ENCODE measurements around the gene SLC7A11. TPM values are rescaled to one million over a fixed set of nuclear protein-coding genes. Genes with fewer than 3 reads are reported as not detected.

Gene SLC7A11
- total RNA-seq, 1 experiment from 2014 or later: 40.6 TPM

GRCh38 chr4:138275216-138275615 lies 33.1 kb upstream of the SLC7A11 start:
- POLR2A ChIA-PET (ENCODE audit: low non-redundant PET): no interaction called here
- intact Hi-C loops (cut with micrococcal nuclease; ENCODE audit: unreplicated experiment): no loop called here
- H3K9me3 ChIP-seq (ENCODE audit: low read depth, low read length, poor library complexity, severe bottlenecking): no peaks in the 10 kb centered on the region
- CTCF ChIA-PET: no interaction called here
- no peaks in the 10 kb centered on the region for H3K36me3 ChIP-seq (ENCODE audit: insufficient read depth, low read length, poor library complexity, severe bottlenecking)
- DNase-seq (ENCODE audit: low spot score): no peak
- no TSS peak for BruUV-seq (replicated peaks)
- H3K27me3 ChIP-seq (replicated peaks; ENCODE audit: insufficient read depth, low read depth, low read length, poor library complexity): no peaks in the 10 kb centered on the region
- no peak overlapping the region for H3K4me3 ChIP-seq (ENCODE audit: low read depth, low read length, poor library complexity, severe bottlenecking)
- no peak overlapping the region for H3K27ac ChIP-seq (ENCODE audit: low read depth, low read length, poor library complexity, severe bottlenecking)
- TF ChIP-seq CTCF (conservative IDR thresholded peaks at IDR 0.05; ENCODE audit: low read depth, low read length) (no peak), EZH2 (IDR thresholded peaks at IDR 0.05; ENCODE audit: borderline replicate concordance, low read depth, low read length, poor library complexity, severe bottlenecking) (no peak)
- H3K4me1 ChIP-seq (ENCODE audit: insufficient read depth, low read length, poor library complexity, severe bottlenecking): no peaks in the 10 kb centered on the region

GRCh38 chr4:138269175-138269574 lies 27.0 kb upstream of the SLC7A11 start:
- Histone ChIP-seq H3K36me3 (ENCODE audit: insufficient read depth, low read length, poor library complexity, severe bottlenecking) (no peaks in the 10 kb centered on the region), H3K9me3 (ENCODE audit: low read depth, low read length, poor library complexity, severe bottlenecking) (no peaks in the 10 kb centered on the region), H3K27ac (ENCODE audit: low read depth, low read length, poor library complexity, severe bottlenecking) (no peak overlapping the region), H3K4me1 (ENCODE audit: insufficient read depth, low read length, poor library complexity, severe bottlenecking) (no peaks in the 10 kb centered on the region), H3K27me3 (replicated peaks; ENCODE audit: insufficient read depth, low read depth, low read length, poor library complexity) (no peaks in the 10 kb centered on the region), H3K4me3 (ENCODE audit: low read depth, low read length, poor library complexity, severe bottlenecking) (no peak overlapping the region)
- intact Hi-C loops (cut with micrococcal nuclease; ENCODE audit: unreplicated experiment): no loop called here
- TF ChIP-seq CTCF (conservative IDR thresholded peaks at IDR 0.05; ENCODE audit: low read depth, low read length): no peak
- TF ChIP-seq EZH2 (IDR thresholded peaks at IDR 0.05; ENCODE audit: borderline replicate concordance, low read depth, low read length, poor library complexity, severe bottlenecking): no peak
- CTCF ChIA-PET: no interaction called here
- BruUV-seq (replicated peaks): no TSS peak
- POLR2A ChIA-PET (ENCODE audit: low non-redundant PET): no interaction called here
- DNase-seq (ENCODE audit: low spot score): no peak

GRCh38 chr4:138267835-138268234 lies 25.7 kb upstream of the SLC7A11 start:
- POLR2A ChIA-PET (ENCODE audit: low non-redundant PET): no interaction called here
- Histone ChIP-seq H3K4me3 (ENCODE audit: low read depth, low read length, poor library complexity, severe bottlenecking) (no peak overlapping the region), H3K27ac (ENCODE audit: low read depth, low read length, poor library complexity, severe bottlenecking) (no peak overlapping the region), H3K36me3 (ENCODE audit: insufficient read depth, low read length, poor library complexity, severe bottlenecking) (no peaks in the 10 kb centered on the region), H3K27me3 (replicated peaks; ENCODE audit: insufficient read depth, low read depth, low read length, poor library complexity) (no peaks in the 10 kb centered on the region), H3K4me1 (ENCODE audit: insufficient read depth, low read length, poor library complexity, severe bottlenecking) (no peaks in the 10 kb centered on the region), H3K9me3 (ENCODE audit: low read depth, low read length, poor library complexity, severe bottlenecking) (no peaks in the 10 kb centered on the region)
- intact Hi-C loops (cut with micrococcal nuclease; ENCODE audit: unreplicated experiment): no loop called here
- CTCF ChIA-PET: no interaction called here
- BruUV-seq (replicated peaks): no TSS peak
- TF ChIP-seq CTCF (conservative IDR thresholded peaks at IDR 0.05; ENCODE audit: low read depth, low read length) (no peak), EZH2 (IDR thresholded peaks at IDR 0.05; ENCODE audit: borderline replicate concordance, low read depth, low read length, poor library complexity, severe bottlenecking) (no peak)
- DNase-seq (ENCODE audit: low spot score): no peak

Measured in A673 (cell line).